HG03103 (cell line): ENCODE results near the gene METTL16.
"Not testable (repeated sequence)": the region's sequence is repeated elsewhere in the genome, so short reads cannot be mapped to it uniquely, and the experiment has no call there.

Experiments used
- ATAC-seq: cut with Tn5 transposase; IDR thresholded peaks from one replicate; pipeline ENCODE4 v1.9.1; 2021; ENCODE audit warnings: low read depth; ENCODE audit not compliant: unreplicated experiment

METTL16 gene

GRCh38 chr17:2503627-2504026 lies 8.1 kb downstream of the METTL16 start:
- no peak for ATAC-seq

GRCh38 chr17:2502871-2503580 lies 8.7 kb downstream of the METTL16 start:
- no peak for ATAC-seq

GRCh38 chr17:2500446-2500845 lies 11.2 kb downstream of the METTL16 start:
- ATAC-seq = no peak

GRCh38 chr17:2489286-2489685 lies 22.4 kb downstream of the METTL16 start:
- not testable (repeated sequence) for ATAC-seq

- ATAC-seq = no peak
These were observed 24.4 kb downstream of the METTL16 start for GRCh38 chr17:2487306-2487705.

GRCh38 chr17:2486709-2487108 lies 25.0 kb downstream of the METTL16 start:
- ATAC-seq = not testable (repeated sequence)

GRCh38 chr17:2485970-2486369 lies 25.7 kb downstream of the METTL16 start:
- ATAC-seq = no peak

- no peak for ATAC-seq
These were observed 26.1 kb downstream of the METTL16 start for GRCh38 chr17:2485543-2485942.

- ATAC-seq = no peak
These were observed 26.8 kb downstream of the METTL16 start for GRCh38 chr17:2484876-2485275.

GRCh38 chr17:2483084-2483483 lies 28.6 kb downstream of the METTL16 start:
- no peak for ATAC-seq

- ATAC-seq = no peak
These were observed 29.5 kb downstream of the METTL16 start for GRCh38 chr17:2482218-2482617.

GRCh38 chr17:2481760-2482159 lies 29.9 kb downstream of the METTL16 start:
- no peak for ATAC-seq

GRCh38 chr17:2478458-2478857 lies 33.2 kb downstream of the METTL16 start:
- no peak for ATAC-seq

- no peak for ATAC-seq
These were observed 36.6 kb downstream of the METTL16 start for GRCh38 chr17:2475056-2475455.

GRCh38 chr17:2474371-2474770 lies 37.3 kb downstream of the METTL16 start:
- ATAC-seq = no peak

- no peak for ATAC-seq
These were observed 43.4 kb downstream of the METTL16 start for GRCh38 chr17:2468270-2468669.

- no peak for ATAC-seq
These were observed 44.8 kb downstream of the METTL16 start for GRCh38 chr17:2466931-2467330.

GRCh38 chr17:2462481-2462880 lies 49.2 kb downstream of the METTL16 start:
- ATAC-seq = no peak

- ATAC-seq = no peak
These were observed 51.8 kb downstream of the METTL16 start for GRCh38 chr17:2459917-2460271.

- ATAC-seq = no peak
These were observed 53.8 kb downstream of the METTL16 start for GRCh38 chr17:2457913-2458312.

- ATAC-seq = no peak
These were observed 55.2 kb downstream of the METTL16 start for GRCh38 chr17:2456475-2456874.

GRCh38 chr17:2455956-2456355 lies 55.7 kb downstream of the METTL16 start:
- no peak for ATAC-seq

- no peak for ATAC-seq
These were observed 57.8 kb downstream of the METTL16 start for GRCh38 chr17:2453866-2454265.
